Limb (tissue), 2 donors: ENCODE data around the gene SLC6A16.
A peak's percentile ranks its signal among the peaks of the same experiment; 100 is the strongest.
"Not testable (repeated sequence)": the region's sequence is repeated elsewhere in the genome, so short reads cannot be mapped to it uniquely, and the experiment has no call there.

Experiments
- DNase-seq, 2 donors: peaks; one replicate each; pipeline ENCODE4 v3.0.0-alpha.2; 2016; ENCODE audit errors: extremely low spot score in 2 of 2

Gene SLC6A16

DNA sequence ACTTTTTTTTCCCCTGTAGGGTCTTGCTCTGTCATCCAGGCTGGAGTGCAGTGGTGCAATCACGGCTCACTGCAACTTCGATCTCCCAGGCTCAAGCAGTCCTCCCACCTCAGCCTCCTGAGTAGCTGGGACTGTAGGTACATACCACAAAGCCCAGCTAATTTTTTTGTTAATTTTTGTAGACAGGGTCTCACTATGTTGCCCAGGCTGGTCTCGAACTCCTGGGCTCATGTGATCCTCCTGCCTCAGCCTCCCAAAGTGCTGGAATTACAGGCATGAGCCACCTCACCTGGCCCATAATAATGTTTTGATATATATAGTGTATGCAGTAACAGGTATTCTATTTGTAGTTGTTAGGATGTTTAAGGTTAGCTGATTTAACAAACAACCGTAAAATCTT, 6.2 kb upstream of the SLC6A16 start:
- not testable (repeated sequence) for DNase-seq

DNA sequence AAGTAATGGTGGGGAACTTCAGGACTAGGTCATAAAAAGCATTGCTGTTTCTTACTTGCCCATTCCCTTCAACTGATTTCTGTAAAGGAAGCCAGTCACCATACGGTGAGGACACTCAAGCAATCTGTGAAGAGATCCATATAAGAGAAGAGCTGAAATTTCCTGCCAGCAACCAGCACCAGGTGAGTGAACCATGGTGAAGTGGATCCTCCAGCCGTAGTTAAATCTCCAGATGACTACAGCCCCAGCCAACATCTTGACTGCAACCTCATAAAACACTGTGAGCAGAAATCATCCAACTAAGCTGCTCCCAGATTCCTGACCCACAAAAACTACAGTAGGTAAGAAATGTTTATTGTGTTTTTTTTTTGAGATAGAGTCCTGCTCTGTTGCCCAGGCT, 3.8 kb upstream of the SLC6A16 start:
- DNase-seq: no peak

DNA sequence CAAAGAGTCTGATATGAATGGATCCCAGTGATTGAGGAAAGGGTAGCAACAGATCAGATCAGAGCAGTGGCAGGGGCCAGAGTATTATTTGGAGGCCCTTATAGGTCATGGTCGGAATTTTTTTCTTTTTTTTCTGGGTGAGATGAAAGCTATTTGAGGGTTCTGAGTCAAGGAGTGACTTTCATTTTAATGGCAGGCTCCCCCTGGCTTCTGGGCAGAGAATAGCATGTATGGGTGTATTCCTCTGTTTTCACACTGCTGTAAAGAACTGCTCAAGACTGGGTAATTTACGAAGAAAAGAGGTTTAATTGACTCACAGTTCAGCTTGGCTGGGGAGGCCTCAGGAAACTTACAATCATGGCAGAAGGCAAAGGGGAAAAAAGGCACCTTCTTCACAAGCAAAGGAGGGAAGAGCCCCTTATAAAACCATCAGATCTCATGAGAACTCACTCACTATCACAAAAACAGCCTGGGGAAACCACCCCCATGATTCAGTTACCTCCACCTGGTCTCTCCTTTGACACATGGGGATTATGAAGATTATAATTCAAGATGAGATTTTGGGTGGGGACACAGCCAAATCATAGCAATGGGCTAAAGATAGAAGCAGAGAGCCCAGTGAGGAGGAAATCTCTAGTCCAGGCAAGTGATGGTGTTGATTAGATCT, 3.0 kb upstream of the SLC6A16 start:
- DNase-seq: no peak

DNA sequence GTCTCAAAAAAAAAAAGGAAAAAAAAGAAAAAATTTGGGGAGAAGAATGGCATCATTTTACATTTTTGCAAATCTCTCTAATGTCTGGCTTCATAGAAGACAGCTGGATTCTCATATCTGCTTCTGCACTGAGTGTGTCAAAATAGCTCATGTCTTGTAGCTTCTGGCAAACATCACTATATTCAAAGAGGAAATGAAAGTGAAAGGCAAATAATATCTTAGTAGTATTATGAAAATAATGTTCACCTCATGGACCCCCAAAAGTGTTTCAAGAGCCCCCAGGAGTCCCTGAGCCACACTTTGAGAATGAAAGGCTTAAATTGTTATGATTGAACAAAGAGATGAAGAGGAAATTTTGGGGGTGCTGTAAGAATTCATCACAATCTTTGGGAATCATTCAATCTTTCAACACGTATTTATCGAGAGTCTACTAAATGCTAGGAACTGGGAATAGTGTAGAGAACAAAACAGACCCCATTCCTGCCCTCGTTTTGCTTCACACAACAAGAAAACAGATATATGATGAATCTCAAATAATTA, 1.2 kb upstream of the SLC6A16 start:
- no peak for DNase-seq

DNA sequence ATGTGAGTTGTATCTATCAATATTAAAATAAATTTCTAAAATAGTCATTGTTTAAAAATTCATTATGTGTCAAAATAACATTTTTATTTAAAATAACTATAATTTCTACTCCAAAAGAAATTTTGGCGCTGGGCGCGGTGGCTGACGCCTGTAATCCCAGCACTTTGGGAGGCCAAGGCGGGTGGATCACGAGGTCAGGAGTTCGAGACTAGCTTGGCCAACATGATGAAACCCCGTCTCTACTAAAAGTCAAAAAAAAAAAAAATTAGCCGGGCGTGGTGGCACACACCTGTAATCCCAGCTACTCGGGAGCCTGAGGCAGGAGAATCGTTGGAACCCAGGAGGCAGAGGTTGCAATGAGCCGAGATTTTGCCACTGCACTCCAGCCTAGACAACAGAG, 765 bp upstream of the SLC6A16 start:
- not testable (repeated sequence) for DNase-seq

DNA sequence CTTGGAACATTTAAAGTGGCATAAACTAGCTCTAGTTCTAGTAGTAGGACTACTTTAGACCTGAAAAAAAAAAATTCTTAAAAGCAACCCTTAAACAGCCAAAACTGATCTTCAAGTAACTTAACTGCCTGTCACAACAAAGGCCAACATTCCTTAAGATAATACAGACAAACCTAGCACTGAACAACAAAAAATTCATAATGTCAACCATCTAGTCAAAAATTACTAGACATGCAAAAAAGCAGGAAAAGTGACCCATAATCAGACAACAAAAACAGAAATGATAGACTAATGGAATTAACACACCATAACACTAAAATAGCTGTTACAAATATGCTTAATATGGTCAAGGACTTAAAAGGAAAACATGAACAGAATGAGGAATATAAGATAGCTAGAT, 6.7 kb downstream of the SLC6A16 start:
- no peak for DNase-seq

GRCh38 chr19:49316284-49316683, 8.7 kb downstream of the SLC6A16 start:
- DNase-seq: no peak

- DNase-seq: no peak
These were observed 9.9 kb downstream of the SLC6A16 start for GRCh38 chr19:49315111-49315510.

DNA sequence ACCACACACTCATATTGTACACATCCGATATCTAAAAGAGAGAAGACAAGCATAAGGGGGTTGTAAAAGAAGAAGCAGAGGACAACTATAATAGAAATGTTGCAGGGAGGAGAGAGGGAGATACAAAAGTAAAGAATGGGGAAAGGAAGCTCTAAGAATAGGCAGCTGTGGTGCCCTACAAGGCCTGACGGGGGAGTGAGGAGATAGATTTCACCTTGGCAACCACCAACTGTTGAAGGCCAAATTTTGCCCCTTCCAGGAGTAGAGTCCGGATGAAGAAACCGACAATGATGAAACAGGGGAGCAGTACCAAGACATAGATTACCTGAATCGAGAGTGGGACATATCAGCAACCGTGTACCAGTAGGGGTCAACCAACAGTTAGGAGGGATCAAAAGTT, 15.9 kb downstream of the SLC6A16 start:
- DNase-seq: no peak

- DNase-seq: not testable (repeated sequence)
These were observed 18.3 kb downstream of the SLC6A16 start for GRCh38 chr19:49306734-49307133.

- no peak for DNase-seq
These were observed 23.1 kb downstream of the SLC6A16 start for GRCh38 chr19:49301866-49302252.

- DNase-seq: peak; percentile 27 to 77
These were observed 23.7 kb downstream of the SLC6A16 start for GRCh38 chr19:49301165-49301865.

DNA sequence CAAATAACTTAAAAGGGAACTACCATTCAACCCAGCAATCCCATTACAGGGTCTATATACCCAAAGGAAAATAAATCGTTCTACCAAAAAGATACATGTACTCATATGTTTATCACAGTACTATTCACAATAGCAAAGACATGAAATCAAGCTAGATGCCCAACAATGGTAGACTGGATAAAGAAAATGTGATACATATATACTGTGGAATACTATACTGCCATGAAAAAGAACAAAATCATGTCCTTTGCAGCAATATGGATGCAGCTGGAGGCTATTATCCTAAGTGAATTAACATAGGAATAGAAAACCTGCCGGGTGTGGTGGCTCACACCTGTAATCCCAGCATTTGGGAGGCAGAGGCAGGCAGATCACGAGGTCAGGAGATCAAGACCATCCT, 26.3 kb downstream of the SLC6A16 start:
- not testable (repeated sequence) for DNase-seq

DNA sequence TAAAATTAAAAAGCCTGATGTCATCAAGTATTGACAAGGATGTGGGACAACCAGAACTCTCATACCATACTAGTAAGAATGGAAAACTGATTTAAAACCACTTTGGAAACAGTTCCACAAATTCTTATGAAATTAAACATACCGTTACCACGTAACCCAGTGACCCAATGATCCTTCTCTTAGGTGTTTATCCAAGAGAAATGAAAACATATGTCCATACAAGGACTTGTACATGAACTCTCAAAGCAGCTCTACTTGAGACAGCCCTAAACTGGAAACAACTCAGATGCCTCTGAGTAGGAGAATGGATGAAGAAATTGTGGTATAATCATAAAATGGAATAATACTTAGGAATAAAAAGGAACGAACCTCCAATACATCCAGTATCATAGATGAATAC, 27.6 kb downstream of the SLC6A16 start:
- no peak for DNase-seq

DNA sequence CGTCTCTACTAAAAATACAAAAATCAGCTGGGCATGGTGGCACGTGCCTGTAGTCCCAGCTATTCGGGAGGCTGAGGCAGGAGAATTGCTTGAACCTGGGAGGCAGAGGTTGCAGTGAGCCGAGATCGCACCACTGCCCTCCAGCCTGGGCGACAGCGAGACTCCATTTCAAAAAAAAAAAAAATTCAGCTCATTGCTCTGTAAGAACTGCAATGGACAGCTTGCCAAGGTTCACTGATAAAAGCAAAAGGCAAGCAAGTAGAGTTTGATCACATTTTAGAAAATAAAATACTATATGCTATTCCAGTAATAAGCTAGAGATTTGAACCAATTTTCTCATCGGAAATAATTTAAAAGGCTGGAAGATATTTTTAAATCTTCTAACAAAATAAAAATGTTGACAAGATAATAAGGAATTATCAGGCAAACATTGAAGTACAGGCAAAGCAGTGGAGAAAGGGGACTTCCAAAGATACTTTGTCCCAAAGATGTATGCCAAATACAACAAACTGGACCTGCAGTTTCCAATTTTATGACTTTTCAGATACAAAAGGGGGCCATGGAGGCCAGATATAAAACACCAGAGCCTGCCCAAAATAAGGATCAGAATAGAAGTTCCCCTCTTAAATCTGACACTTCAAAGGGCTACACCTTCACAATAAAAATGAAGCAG, 29.6 kb downstream of the SLC6A16 start:
- no peak for DNase-seq

- no peak for DNase-seq
These were observed 30.6 kb downstream of the SLC6A16 start for GRCh38 chr19:49294401-49294800.

DNA sequence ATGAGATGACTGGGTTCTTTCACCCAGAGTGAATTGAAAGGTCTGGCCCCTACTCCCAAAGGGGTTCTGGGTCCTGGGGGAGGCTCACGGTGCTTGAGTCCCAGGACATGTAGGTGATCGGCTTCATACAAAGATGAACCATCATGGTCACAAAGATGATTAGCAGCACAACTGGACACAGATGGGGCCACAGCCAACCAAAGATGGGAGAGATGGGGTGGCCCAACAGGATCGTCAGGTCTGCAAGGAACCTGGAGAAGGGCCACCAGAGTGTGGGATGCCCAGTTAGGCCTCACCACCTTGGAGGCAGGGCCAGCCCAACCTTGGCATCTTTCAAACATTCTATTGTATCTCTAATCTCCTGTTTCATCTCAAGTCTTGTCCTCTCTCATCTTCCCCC, 34.5 kb downstream of the SLC6A16 start:
- DNase-seq: no peak

DNA sequence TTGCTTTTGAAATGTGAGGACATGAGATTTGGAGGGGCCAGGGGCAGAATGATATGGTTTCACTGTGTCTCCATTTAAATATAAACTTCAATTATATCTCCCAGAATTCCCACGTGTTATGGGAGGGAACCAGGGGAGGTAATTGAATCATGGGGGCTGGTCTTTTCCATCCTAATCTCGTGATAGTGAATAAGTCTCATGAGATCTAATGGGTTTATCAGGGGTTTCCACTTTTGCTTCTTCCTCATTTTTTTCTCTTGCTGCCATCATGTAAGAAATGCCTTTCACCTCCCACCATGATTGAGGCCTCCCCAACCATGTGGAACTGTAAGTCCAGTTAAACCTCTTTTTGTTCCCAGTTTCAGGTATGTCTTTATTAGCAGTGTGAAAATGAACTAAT, 35.7 kb downstream of the SLC6A16 start:
- DNase-seq: not testable (repeated sequence)

- DNase-seq: not testable (repeated sequence)
These were observed 36.8 kb downstream of the SLC6A16 start for GRCh38 chr19:49288205-49288604.

GRCh38 chr19:49287141-49287770, 37.7 kb downstream of the SLC6A16 start:
- no peak for DNase-seq

DNA sequence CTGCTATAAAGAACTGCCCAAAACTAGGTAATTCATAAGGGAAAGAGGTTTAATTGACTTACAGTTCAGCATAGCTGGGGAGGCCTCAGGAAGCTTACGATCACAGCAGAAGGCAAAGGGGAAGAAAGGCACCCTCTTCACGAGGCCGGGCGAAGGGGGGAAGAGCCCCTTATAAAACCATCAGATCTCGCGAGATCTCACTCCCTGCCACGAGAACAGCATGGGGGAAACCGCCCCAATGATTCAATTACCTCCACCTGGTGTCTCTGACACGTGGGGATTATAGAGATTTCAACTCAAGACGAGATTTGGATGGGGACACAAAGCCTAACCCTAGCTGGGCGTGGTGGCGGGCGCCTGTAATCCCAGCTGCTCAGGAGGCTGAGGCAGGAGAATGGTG, 42.8 kb downstream of the SLC6A16 start:
- DNase-seq: no peak

DNA sequence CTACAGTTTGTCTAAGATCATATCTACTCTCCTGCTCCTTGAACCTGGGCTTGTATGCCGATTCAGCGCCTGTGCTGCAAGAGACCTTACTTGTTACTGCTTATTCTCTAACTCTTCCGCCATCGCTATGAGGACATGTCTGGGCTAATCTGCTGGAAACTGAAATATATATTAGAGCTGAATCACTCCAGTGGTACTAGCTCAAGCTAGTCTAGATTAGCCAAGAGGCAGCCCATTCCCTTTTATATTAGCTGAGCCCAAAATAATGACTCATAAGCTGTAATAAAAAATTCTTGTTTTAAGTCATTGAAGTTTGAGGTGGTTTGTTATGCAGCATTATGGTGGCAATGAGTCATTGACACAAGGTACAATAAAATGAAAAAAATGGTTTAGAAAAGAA, 52.8 kb downstream of the SLC6A16 start:
- no peak for DNase-seq
